ENCODE results near the gene PPP4R1. TPM values are rescaled to one million over a fixed set of nuclear protein-coding genes. Genes with fewer than 3 reads are reported as not detected.

PPP4R1 gene
- total RNA-seq, 1 experiment from 2014 or later = 106 TPM

DNA sequence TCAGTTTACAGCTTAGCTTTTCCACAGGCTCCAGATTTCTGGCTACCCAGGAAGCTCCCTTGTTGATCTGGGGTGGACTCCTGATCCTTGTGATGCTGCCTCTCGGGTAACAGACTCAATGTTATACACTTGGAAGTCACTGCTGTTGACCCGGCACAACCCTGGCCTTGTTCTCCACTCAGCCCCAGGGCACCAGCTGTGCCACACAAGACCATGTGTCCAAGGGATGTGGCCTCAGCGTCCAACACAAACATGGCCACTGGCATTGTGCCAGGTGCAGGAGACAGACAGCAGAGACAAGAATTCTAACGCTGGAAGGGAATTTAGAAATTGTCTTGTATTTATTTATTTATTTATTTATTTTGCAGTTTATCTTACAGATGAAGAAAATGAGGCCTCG lies 39.0 kb upstream of the PPP4R1 start:
- Histone ChIP-seq H3K14ac (ENCODE audit: insufficient read depth, low read length) (no peak overlapping the region), H4K5ac (ENCODE audit: insufficient read length, low read depth, low read length) (no peak overlapping the region), H2AK5ac (ENCODE audit: insufficient read length, low read length) (no peak overlapping the region), H3K4me2 (ENCODE audit: insufficient read depth, insufficient read length, low read length) (no peak overlapping the region), H3K4me1 (ENCODE audit: insufficient read depth, low read length) (no peaks in the 10 kb centered on the region), H2BK120ac (ENCODE audit: low read depth, low read length, poor library complexity, severe bottlenecking) (no peak overlapping the region), H2BK12ac (ENCODE audit: insufficient read length, low read depth, low read length) (no peak overlapping the region), H3K23ac (ENCODE audit: insufficient read length, low read depth, low read length) (no peak overlapping the region), H2BK5ac (ENCODE audit: insufficient read length, low read length) (no peak overlapping the region), H3K27ac (ENCODE audit: insufficient read length, low read depth, low read length) (no peak overlapping the region), H2BK15ac (ENCODE audit: low read depth, low read length) (no peak overlapping the region), H4K20me1 (ENCODE audit: control insufficient read depth, insufficient read depth, insufficient read length) (no peaks in the 10 kb centered on the region), H4K91ac (ENCODE audit: insufficient read length, low read depth, low read length) (no peak overlapping the region), H2BK20ac (ENCODE audit: low read depth, low read length, poor library complexity, severe bottlenecking) (peak overlapping the region; percentile 96), H2AFZ (ENCODE audit: low read length) (no peak overlapping the region), H3T11ph (ENCODE audit: low read length) (no peak overlapping the region), H3K56ac (ENCODE audit: insufficient read length, low read depth, low read length) (no peak overlapping the region), H3K23me2 (ENCODE audit: insufficient read length, low read depth, low read length, poor library complexity, severe bottlenecking) (no peaks in the 10 kb centered on the region), H3K4ac (ENCODE audit: low read depth, low read length) (no peak overlapping the region), H3K18ac (ENCODE audit: insufficient read length, low read depth, low read length) (peak overlapping the region; percentile 79), H3K9ac (ENCODE audit: extremely low read depth, insufficient read length, low read length) (no peak overlapping the region), H3K27me3 (ENCODE audit: insufficient read depth, low read length) (no peaks in the 10 kb centered on the region), H3K9me3 (ENCODE audit: control insufficient read depth, low read depth, low read length) (no peaks in the 10 kb centered on the region), H3K79me1 (ENCODE audit: insufficient read depth, low read depth, low read length, poor library complexity, severe bottlenecking) (no peaks in the 10 kb centered on the region), H4K8ac (replicated peaks; ENCODE audit: insufficient read length, low read depth, low read length) (no peak overlapping the region), H3K79me2 (ENCODE audit: insufficient read depth, low read length) (no peaks in the 10 kb centered on the region)
- Mint-ChIP-seq H3K27me3 (ENCODE audit: low read depth) (no peaks in the 10 kb centered on the region), H3K4me3 (no peak overlapping the region), H3K9me3 (no peaks in the 10 kb centered on the region), H3K27ac (no peak overlapping the region), H3K4me1 (peaks cover 0 to 2% of the 10 kb centered on the region in 2 experiments; a peak in 2 of 4 replicates), H3K36me3 (ENCODE audit: insufficient read depth in 1 of 3, low read depth in 3 of 3) (no peaks in the 10 kb centered on the region; a peak in 1 of 7 replicates)
- no CpG with 5 or more reads among the region's 5 CpGs for WGBS (ENCODE audit: extremely low coverage, insufficient read length, low lambda C conversion rate)
- TF ChIP-seq CTCF (conservative IDR thresholded peaks at IDR 0.05) = no peak
- no peak for DNase-seq

Measured in H9 (cell line).